WTC11 (cell line): ENCODE results near the gene FBXO39. TPM values are rescaled to one million over a fixed set of nuclear protein-coding genes. Genes with fewer than 3 reads are reported as not detected.
A peak's percentile ranks its signal among the peaks of the same experiment; 100 is the strongest.

Experiments
- ATAC-seq: fragments of 200-7000 bp; cut with Tn5 transposase; 2 replicates; pipeline ENCODE4 v1.10.0; 2021; ENCODE audit warnings: mild to moderate bottlenecking, moderate library complexity
- Bru-seq: library from RNA; stranded (reverse); fragments of 400-500 nt; gene quantifications from one replicate; lab custom pipeline; 2021; lab: Mats Ljungman, UMichigan
- CTCF ChIA-PET: fragments of 300-600 bp; sonication (Branson Sonifier 250); formaldehyde crosslinking; loops from one replicate; lab custom pipeline; 2021; ENCODE audit warnings: antibody characterized with exemption; lab: Charles Lee
- POLR2A ChIA-PET: fragments of 350-600 bp; sonication (Branson Sonifier 250); formaldehyde crosslinking; loops from one replicate; lab custom pipeline; 2021; ENCODE audit warnings: antibody characterized with exemption; lab: Charles Lee
- DNase-seq: peaks from one replicate; pipeline ENCODE4 v3.0.0; 2021; ENCODE audit warnings: low spot score
- H3K27ac Mint-ChIP-seq: 2 replicates; pipeline ENCODE4 v1.8.0; 2021; ENCODE audit warnings: mixed read lengths
- H3K27me3 Mint-ChIP-seq: 2 replicates; pipeline ENCODE4 v1.8.0; 2021; ENCODE audit warnings: low read depth, mild to moderate bottlenecking, moderate library complexity, mixed read lengths
- H3K36me3 Mint-ChIP-seq: 2 replicates; pipeline ENCODE4 v1.8.0; 2021; ENCODE audit warnings: mixed read lengths
- H3K4me1 Mint-ChIP-seq: 2 replicates; pipeline ENCODE4 v1.8.0; 2022; ENCODE audit warnings: mixed read lengths
- H3K4me3 Mint-ChIP-seq: 2 replicates; pipeline ENCODE4 v1.8.0; 2021; ENCODE audit warnings: mild to moderate bottlenecking, moderate library complexity, mixed read lengths
- H3K9me3 Mint-ChIP-seq: 2 replicates; pipeline ENCODE4 v1.8.0; 2021; ENCODE audit warnings: mixed read lengths
- CBFB ChIP-seq: sonication (generic); formaldehyde crosslinking; IDR thresholded peaks from 2 replicates; pipeline ENCODE4 v1.8.1; 2022; ENCODE audit warnings: mild to moderate bottlenecking, low read depth, missing genetic modification reagents
- EMX1 ChIP-seq: fragments of 250-450 bp; sonication (Bioruptor Pico); IDR thresholded peaks from 2 replicates; pipeline ENCODE4 v1.8.0; 2021; ENCODE audit warnings: mild to moderate bottlenecking
- FOXP1 ChIP-seq: sonication (generic); formaldehyde crosslinking; IDR thresholded peaks from 2 replicates; pipeline ENCODE4 v1.8.0; 2022; ENCODE audit warnings: missing genetic modification reagents, mild to moderate bottlenecking, moderate library complexity, borderline replicate concordance
- HMGA2 ChIP-seq: fragments of 250-450 bp; sonication (Bioruptor Pico); IDR thresholded peaks from 2 replicates; pipeline ENCODE4 v1.4.0; 2021; ENCODE audit warnings: mild to moderate bottlenecking, moderate library complexity
- JAZF1 ChIP-seq: fragments of 250-450 bp; sonication (Bioruptor Pico); IDR thresholded peaks from 2 replicates; pipeline ENCODE4 v1.9.0; 2021; ENCODE audit warnings: moderate library complexity, mild to moderate bottlenecking, inconsistent platforms
- JUN ChIP-seq: sonication (generic); formaldehyde crosslinking; IDR thresholded peaks from 2 replicates; pipeline ENCODE4 v1.8.0; 2023; ENCODE audit warnings: mild to moderate bottlenecking, missing genetic modification reagents
- NFATC4 ChIP-seq: fragments of 250-450 bp; sonication (Bioruptor Pico); IDR thresholded peaks from 2 replicates; pipeline ENCODE4 v1.9.0; 2021; ENCODE audit warnings: mild to moderate bottlenecking
- NFYB ChIP-seq: sonication (generic); formaldehyde crosslinking; conservative IDR thresholded peaks from 2 replicates; pipeline ENCODE4 v1.8.0; 2022; ENCODE audit warnings: low read depth, missing genetic modification reagents
- NR2C2 ChIP-seq: sonication (generic); formaldehyde crosslinking; IDR thresholded peaks from 2 replicates; pipeline ENCODE4 v1.8.0; 2022; ENCODE audit warnings: mild to moderate bottlenecking, missing genetic modification reagents
- SMAD4 ChIP-seq: sonication (generic); formaldehyde crosslinking; IDR thresholded peaks from 2 replicates; pipeline ENCODE4 v1.8.0; 2022; ENCODE audit warnings: mild to moderate bottlenecking, missing genetic modification reagents
- SP1 ChIP-seq: sonication (generic); formaldehyde crosslinking; conservative IDR thresholded peaks from 2 replicates; pipeline ENCODE4 v1.8.1; 2022; ENCODE audit warnings: missing genetic modification reagents
- TP53 ChIP-seq: sonication (generic); formaldehyde crosslinking; IDR thresholded peaks from 2 replicates; pipeline ENCODE4 v1.8.1; 2023; ENCODE audit warnings: mild to moderate bottlenecking, missing genetic modification reagents
- ZNF232 ChIP-seq: sonication (generic); formaldehyde crosslinking; IDR thresholded peaks from 2 replicates; pipeline ENCODE4 v1.8.0; 2022; ENCODE audit warnings: mild to moderate bottlenecking, missing genetic modification reagents
- ZNF671 ChIP-seq: fragments of 250-450 bp; sonication (Bioruptor Pico); IDR thresholded peaks from 2 replicates; pipeline ENCODE4 v1.8.0; 2021; ENCODE audit warnings: mild to moderate bottlenecking
- long read RNA-seq, 3 experiments: library from RNA in 1 of 3; library from capped mRNA in 1 of 3; library from polyadenylated mRNA in 1 of 3; unstranded in 2 of 3; stranded (forward) in 1 of 3; transcript quantifications; one replicate each; pipeline ENCODE4 v2.0.0, GENCODE V29; 2021
- total RNA-seq: library from RNA; stranded (reverse); gene quantifications from 3 replicates; pipeline ENCODE4 v1.2.3, GENCODE V29; 2021
- TF ChIP-seq, protein P1 (sequence below): sonication (generic); formaldehyde crosslinking; IDR thresholded peaks from 2 replicates; pipeline ENCODE4 v1.8.0; 2023; ENCODE audit warnings: missing genetic modification reagents, mild to moderate bottlenecking, borderline replicate concordance
- TF ChIP-seq, protein P2 (sequence below): sonication (generic); formaldehyde crosslinking; IDR thresholded peaks from 2 replicates; pipeline ENCODE4 v1.8.1; 2022; ENCODE audit warnings: low read depth, mild to moderate bottlenecking, moderate library complexity, missing genetic modification reagents, borderline replicate concordance
- TF ChIP-seq, protein P3 (sequence below): sonication (generic); formaldehyde crosslinking; IDR thresholded peaks from 2 replicates; pipeline ENCODE4 v1.8.1; 2023; ENCODE audit warnings: mild to moderate bottlenecking, missing genetic modification reagents
- TF ChIP-seq, protein P4 (sequence below): sonication (generic); formaldehyde crosslinking; IDR thresholded peaks from 2 replicates; pipeline ENCODE4 v1.8.1; 2023; ENCODE audit warnings: mild to moderate bottlenecking, moderate library complexity, missing genetic modification reagents
- TF ChIP-seq, protein P5 (sequence below): sonication (generic); formaldehyde crosslinking; IDR thresholded peaks from 2 replicates; pipeline ENCODE4 v1.8.0; 2023; ENCODE audit warnings: mild to moderate bottlenecking, missing genetic modification reagents
- TF ChIP-seq, protein P6 (sequence below): sonication (generic); formaldehyde crosslinking; IDR thresholded peaks from 2 replicates; pipeline ENCODE4 v1.8.0; 2022; ENCODE audit warnings: mild to moderate bottlenecking, missing genetic modification reagents
- TF ChIP-seq, protein P7 (sequence below): sonication (generic); formaldehyde crosslinking; IDR thresholded peaks from 2 replicates; pipeline ENCODE4 v1.8.1; 2022; ENCODE audit warnings: missing genetic modification reagents, borderline replicate concordance

Gene FBXO39
- not detected in 3 replicates for total RNA-seq
- percentile 22 among the genes with signal in this experiment for Bru-seq, nascent RNA
- long read RNA-seq, experiment 1, partial matches to known transcripts = 0 of 1 reads
- long read RNA-seq, experiment 1, other reads (novel, unspliced or antisense) = 1 of 1 reads
- long read RNA-seq, experiment 2 = 0 reads
- long read RNA-seq, experiment 3 = 0 reads

DNA sequence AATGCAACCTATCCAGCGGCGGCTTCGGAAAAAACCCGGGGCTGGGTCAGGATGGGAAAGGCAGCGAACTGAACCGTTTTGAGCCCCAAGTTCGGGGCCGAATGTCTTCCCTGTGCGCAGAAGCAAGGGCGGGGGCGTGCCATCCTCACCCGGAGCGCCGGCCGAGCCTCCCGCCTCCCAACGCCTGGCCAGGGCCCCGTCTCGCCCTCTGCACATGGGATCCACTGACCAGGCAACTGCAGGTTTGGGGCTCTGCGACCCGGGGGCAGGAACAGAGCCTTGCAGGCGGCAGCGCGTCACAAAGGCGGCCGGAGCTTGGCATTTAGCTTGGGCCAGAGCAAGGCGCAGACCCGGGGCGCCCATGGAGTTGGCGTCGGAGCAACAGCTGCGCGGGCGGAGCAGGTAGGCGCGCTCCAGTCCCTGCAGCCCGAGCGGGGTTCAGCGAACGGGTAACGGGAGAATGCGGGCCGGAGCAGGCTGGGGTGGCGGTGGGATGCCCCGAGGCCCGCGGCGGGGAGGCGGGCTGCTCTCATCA lies at the start of gene FBXO39:
FBXO39 (plus strand) TSS at position 345 of the 535 bp plus-strand sequence. CDS start 3,654 bp downstream, outside the sequence.
- peak; percentile 92 for ATAC-seq
- POLR2A ChIA-PET = interaction anchor here (0.5 kb wide), 1 partner anchor 171 kb away, joined by 6 read pairs; no protein-coding TSS in a partner anchor
- no peaks in the 10 kb centered on the region; the same call in 1 of the 2 replicates for H3K36me3 Mint-ChIP-seq
- H3K4me3 Mint-ChIP-seq = peak within 1 kb of the TSS; percentile 69
- H3K27me3 Mint-ChIP-seq = peaks cover 74% of the 10 kb centered on the region
- peaks cover 2% of the 10 kb centered on the region; the same call in 1 of the 2 replicates for H3K4me1 Mint-ChIP-seq
- H3K9me3 Mint-ChIP-seq = peaks cover 16% of the 10 kb centered on the region
- no peak within 1 kb of the TSS for H3K27ac Mint-ChIP-seq
- DNase-seq = peak; percentile 68
- CTCF ChIA-PET = interaction anchor here (0.9 to 1.6 kb wide), 5 partner anchors 12 to 228 kb away, joined by 3 to 5 read pairs (median 5); no protein-coding TSS in a partner anchor
- TF ChIP-seq, protein P1, sequence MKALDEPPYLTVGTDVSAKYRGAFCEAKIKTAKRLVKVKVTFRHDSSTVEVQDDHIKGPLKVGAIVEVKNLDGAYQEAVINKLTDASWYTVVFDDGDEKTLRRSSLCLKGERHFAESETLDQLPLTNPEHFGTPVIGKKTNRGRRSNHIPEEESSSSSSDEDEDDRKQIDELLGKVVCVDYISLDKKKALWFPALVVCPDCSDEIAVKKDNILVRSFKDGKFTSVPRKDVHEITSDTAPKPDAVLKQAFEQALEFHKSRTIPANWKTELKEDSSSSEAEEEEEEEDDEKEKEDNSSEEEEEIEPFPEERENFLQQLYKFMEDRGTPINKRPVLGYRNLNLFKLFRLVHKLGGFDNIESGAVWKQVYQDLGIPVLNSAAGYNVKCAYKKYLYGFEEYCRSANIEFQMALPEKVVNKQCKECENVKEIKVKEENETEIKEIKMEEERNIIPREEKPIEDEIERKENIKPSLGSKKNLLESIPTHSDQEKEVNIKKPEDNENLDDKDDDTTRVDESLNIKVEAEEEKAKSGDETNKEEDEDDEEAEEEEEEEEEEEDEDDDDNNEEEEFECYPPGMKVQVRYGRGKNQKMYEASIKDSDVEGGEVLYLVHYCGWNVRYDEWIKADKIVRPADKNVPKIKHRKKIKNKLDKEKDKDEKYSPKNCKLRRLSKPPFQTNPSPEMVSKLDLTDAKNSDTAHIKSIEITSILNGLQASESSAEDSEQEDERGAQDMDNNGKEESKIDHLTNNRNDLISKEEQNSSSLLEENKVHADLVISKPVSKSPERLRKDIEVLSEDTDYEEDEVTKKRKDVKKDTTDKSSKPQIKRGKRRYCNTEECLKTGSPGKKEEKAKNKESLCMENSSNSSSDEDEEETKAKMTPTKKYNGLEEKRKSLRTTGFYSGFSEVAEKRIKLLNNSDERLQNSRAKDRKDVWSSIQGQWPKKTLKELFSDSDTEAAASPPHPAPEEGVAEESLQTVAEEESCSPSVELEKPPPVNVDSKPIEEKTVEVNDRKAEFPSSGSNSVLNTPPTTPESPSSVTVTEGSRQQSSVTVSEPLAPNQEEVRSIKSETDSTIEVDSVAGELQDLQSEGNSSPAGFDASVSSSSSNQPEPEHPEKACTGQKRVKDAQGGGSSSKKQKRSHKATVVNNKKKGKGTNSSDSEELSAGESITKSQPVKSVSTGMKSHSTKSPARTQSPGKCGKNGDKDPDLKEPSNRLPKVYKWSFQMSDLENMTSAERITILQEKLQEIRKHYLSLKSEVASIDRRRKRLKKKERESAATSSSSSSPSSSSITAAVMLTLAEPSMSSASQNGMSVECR (CRISPR knock-in tag) = no peak
- TF ChIP-seq CBFB = no peak
- TF ChIP-seq, protein P2, sequence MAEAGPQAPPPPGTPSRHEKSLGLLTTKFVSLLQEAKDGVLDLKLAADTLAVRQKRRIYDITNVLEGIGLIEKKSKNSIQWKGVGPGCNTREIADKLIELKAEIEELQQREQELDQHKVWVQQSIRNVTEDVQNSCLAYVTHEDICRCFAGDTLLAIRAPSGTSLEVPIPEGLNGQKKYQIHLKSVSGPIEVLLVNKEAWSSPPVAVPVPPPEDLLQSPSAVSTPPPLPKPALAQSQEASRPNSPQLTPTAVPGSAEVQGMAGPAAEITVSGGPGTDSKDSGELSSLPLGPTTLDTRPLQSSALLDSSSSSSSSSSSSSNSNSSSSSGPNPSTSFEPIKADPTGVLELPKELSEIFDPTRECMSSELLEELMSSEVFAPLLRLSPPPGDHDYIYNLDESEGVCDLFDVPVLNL (CRISPR knock-in tag) = no peak
- TF ChIP-seq, protein P3, sequence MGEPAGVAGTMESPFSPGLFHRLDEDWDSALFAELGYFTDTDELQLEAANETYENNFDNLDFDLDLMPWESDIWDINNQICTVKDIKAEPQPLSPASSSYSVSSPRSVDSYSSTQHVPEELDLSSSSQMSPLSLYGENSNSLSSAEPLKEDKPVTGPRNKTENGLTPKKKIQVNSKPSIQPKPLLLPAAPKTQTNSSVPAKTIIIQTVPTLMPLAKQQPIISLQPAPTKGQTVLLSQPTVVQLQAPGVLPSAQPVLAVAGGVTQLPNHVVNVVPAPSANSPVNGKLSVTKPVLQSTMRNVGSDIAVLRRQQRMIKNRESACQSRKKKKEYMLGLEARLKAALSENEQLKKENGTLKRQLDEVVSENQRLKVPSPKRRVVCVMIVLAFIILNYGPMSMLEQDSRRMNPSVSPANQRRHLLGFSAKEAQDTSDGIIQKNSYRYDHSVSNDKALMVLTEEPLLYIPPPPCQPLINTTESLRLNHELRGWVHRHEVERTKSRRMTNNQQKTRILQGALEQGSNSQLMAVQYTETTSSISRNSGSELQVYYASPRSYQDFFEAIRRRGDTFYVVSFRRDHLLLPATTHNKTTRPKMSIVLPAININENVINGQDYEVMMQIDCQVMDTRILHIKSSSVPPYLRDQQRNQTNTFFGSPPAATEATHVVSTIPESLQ (CRISPR knock-in tag) = no peak
- TF ChIP-seq, protein P4, sequence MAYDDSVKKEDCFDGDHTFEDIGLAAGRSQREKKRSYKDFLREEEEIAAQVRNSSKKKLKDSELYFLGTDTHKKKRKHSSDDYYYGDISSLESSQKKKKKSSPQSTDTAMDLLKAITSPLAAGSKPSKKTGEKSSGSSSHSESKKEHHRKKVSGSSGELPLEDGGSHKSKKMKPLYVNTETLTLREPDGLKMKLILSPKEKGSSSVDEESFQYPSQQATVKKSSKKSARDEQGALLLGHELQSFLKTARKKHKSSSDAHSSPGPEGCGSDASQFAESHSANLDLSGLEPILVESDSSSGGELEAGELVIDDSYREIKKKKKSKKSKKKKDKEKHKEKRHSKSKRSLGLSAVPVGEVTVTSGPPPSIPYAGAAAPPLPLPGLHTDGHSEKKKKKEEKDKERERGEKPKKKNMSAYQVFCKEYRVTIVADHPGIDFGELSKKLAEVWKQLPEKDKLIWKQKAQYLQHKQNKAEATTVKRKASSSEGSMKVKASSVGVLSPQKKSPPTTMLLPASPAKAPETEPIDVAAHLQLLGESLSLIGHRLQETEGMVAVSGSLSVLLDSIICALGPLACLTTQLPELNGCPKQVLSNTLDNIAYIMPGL (CRISPR knock-in tag) = peak; percentile 81
- TF ChIP-seq, protein P5, sequence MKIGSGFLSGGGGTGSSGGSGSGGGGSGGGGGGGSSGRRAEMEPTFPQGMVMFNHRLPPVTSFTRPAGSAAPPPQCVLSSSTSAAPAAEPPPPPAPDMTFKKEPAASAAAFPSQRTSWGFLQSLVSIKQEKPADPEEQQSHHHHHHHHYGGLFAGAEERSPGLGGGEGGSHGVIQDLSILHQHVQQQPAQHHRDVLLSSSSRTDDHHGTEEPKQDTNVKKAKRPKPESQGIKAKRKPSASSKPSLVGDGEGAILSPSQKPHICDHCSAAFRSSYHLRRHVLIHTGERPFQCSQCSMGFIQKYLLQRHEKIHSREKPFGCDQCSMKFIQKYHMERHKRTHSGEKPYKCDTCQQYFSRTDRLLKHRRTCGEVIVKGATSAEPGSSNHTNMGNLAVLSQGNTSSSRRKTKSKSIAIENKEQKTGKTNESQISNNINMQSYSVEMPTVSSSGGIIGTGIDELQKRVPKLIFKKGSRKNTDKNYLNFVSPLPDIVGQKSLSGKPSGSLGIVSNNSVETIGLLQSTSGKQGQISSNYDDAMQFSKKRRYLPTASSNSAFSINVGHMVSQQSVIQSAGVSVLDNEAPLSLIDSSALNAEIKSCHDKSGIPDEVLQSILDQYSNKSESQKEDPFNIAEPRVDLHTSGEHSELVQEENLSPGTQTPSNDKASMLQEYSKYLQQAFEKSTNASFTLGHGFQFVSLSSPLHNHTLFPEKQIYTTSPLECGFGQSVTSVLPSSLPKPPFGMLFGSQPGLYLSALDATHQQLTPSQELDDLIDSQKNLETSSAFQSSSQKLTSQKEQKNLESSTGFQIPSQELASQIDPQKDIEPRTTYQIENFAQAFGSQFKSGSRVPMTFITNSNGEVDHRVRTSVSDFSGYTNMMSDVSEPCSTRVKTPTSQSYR (CRISPR knock-in tag) = 0 out of 2 replicates have a peak, but pooled peaks have one; percentile 7
- TF ChIP-seq TP53 (CRISPR knock-in tag) = 0 out of 2 replicates have a peak, but pooled peaks have one; percentile 63
- peak; percentile 75 for TF ChIP-seq FOXP1 (CRISPR knock-in tag)
- TF ChIP-seq, protein P6, sequence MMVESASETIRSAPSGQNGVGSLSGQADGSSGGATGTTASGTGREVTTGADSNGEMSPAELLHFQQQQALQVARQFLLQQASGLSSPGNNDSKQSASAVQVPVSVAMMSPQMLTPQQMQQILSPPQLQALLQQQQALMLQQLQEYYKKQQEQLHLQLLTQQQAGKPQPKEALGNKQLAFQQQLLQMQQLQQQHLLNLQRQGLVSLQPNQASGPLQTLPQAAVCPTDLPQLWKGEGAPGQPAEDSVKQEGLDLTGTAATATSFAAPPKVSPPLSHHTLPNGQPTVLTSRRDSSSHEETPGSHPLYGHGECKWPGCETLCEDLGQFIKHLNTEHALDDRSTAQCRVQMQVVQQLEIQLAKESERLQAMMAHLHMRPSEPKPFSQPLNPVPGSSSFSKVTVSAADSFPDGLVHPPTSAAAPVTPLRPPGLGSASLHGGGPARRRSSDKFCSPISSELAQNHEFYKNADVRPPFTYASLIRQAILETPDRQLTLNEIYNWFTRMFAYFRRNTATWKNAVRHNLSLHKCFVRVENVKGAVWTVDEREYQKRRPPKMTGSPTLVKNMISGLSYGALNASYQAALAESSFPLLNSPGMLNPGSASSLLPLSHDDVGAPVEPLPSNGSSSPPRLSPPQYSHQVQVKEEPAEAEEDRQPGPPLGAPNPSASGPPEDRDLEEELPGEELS (CRISPR knock-in tag) = no peak
- TF ChIP-seq JAZF1 (CRISPR knock-in tag) = no peak
- no peak for TF ChIP-seq NFATC4
- TF ChIP-seq NFYB (CRISPR knock-in tag) = no peak
- no peak for TF ChIP-seq HMGA2 (CRISPR knock-in tag)
- no peak for TF ChIP-seq JUN (CRISPR knock-in tag)
- TF ChIP-seq ZNF232 (CRISPR knock-in tag) = no peak
- no peak for TF ChIP-seq ZNF671 (CRISPR knock-in tag)
- no peak for TF ChIP-seq SMAD4
- TF ChIP-seq, protein P7, sequence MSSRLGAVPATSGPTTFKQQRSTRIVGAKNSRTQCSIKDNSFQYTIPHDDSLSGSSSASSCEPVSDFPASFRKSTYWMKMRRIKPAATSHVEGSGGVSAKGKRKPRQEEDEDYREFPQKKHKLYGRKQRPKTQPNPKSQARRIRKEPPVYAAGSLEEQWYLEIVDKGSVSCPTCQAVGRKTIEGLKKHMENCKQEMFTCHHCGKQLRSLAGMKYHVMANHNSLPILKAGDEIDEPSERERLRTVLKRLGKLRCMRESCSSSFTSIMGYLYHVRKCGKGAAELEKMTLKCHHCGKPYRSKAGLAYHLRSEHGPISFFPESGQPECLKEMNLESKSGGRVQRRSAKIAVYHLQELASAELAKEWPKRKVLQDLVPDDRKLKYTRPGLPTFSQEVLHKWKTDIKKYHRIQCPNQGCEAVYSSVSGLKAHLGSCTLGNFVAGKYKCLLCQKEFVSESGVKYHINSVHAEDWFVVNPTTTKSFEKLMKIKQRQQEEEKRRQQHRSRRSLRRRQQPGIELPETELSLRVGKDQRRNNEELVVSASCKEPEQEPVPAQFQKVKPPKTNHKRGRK = no peak
- no peak for TF ChIP-seq EMX1
- TF ChIP-seq NR2C2 = no peak
- no peak for TF ChIP-seq SP1 (CRISPR knock-in tag)
